Ascending aorta (tissue), 2 donors: ENCODE results near the gene TAOK2. TPM values are rescaled to one million over a fixed set of nuclear protein-coding genes. Genes with fewer than 3 reads are reported as not detected.
"Not testable (repeated sequence)": the region's sequence is repeated elsewhere in the genome, so short reads cannot be mapped to it uniquely, and the experiment has no call there.

ENCODE experiments used
- DNase-seq, 2 donors: peaks; one replicate each; pipeline ENCODE4 v3.0.0-alpha.2; 2019; ENCODE audit warnings: low spot score in 2 of 2
- H3K27ac ChIP-seq, 2 donors: fragments of 200-600 bp; sonication (generic); one replicate each; pipeline ENCODE4 v1.5.1; 2016 to 2017; ENCODE audit warnings: mild to moderate bottlenecking in 1 of 2
- H3K27me3 ChIP-seq: fragments of 200-600 bp; sonication (generic); one replicate; pipeline ENCODE4 v1.5.1; 2017
- H3K36me3 ChIP-seq, 2 donors: fragments of 200-600 bp; sonication (generic); one replicate each; pipeline ENCODE4 v1.5.1; 2016
- H3K4me1 ChIP-seq, 2 donors: fragments of 200-600 bp; sonication (generic); one replicate each; pipeline ENCODE4 v1.5.1; 2016 to 2017; ENCODE audit warnings: mild to moderate bottlenecking in 1 of 2
- H3K4me3 ChIP-seq, 2 donors: fragments of 200-600 bp; sonication (generic); one replicate each; pipeline ENCODE4 v1.5.1; 2016 to 2017; ENCODE audit warnings: mild to moderate bottlenecking in 1 of 2
- H3K9me3 ChIP-seq, 2 donors: fragments of 200-600 bp; sonication (generic); one replicate each; pipeline ENCODE4 v1.5.1; 2016
- CTCF ChIP-seq, 3 experiments: fragments of 200-600 bp in 2 of 3; fragments of 450-650 bp in 1 of 3; sonication (generic) in 2 of 3; IDR thresholded peaks; one replicate each; pipeline ENCODE4 v1.5.1; 2016 to 2019; ENCODE audit warnings: antibody characterized with exemption in 3 of 3, mild to moderate bottlenecking in 1 of 3, moderate library complexity in 1 of 3
- intact Hi-C: fragments of 100-400 bp; cut with DNase I; formaldehyde crosslinking; loops from one replicate; pipeline ENCODE4 v1.15.1; 2023
- total RNA-seq: library from RNA; depleted of rRNA; stranded (reverse); fragments of >200 nt; gene quantifications from one replicate; pipeline ENCODE4 v1.1.0, GENCODE V29; 2016

The TAOK2 gene
- total RNA-seq, 1 donor from 2014 or later: 101 TPM

DNA sequence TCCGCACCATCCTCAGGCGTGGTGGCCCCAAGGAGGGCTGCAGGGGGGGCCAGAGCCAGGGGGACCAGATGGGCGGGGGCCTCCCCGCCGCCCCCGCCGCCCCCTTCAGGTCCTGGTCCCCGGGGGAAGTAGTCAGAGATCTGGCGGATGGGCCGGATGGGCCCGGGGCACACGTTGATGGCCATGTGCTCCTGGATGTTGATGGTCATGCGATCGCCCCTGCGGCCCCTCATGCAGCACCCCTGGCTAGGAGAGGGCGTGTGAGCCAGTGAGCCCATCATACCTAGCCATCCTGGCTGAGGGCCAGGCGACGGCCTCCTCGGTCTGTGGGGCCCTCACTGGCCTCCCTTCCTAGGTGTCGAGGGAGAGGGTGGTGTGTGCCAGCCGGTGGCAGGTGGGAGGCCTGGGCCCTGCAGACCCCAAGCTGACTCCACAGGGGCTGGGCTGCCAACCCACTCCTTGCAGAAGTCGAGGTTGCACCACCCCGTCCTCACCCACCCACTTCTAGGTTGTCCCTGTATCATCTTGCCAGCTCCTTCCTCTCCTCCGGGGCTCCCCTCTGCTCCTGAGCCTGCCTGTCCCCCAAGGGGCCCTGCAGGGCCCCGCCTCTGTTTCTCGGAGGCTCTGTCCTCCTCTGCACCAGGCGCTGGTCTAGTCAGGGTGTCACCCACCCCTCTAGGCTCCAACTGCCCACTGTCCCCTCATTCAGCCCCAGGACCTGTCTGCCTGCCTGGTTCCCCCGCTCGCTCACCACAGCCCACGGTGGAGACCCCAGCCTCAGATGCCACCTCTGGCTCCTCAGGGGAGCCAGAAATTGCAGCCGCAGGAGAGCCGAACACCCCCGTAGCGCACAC is 36.5 kb downstream of the TAOK2 start:
- H3K9me3 ChIP-seq: no peaks in the 10 kb centered on the region
- H3K27me3 ChIP-seq: peaks cover 13% of the 10 kb centered on the region
- peaks cover 8 to 12% of the 10 kb centered on the region in 2 donors for H3K4me1 ChIP-seq
- H3K36me3 ChIP-seq: no peaks in the 10 kb centered on the region
- intact Hi-C loops: no loop called here
- no peak for TF ChIP-seq CTCF (IDR thresholded peaks at IDR 0.05)
- H3K4me3 ChIP-seq: peak overlapping the region; percentile 39 to 56
- no peak for DNase-seq
- no peak overlapping the region for H3K27ac ChIP-seq

DNA sequence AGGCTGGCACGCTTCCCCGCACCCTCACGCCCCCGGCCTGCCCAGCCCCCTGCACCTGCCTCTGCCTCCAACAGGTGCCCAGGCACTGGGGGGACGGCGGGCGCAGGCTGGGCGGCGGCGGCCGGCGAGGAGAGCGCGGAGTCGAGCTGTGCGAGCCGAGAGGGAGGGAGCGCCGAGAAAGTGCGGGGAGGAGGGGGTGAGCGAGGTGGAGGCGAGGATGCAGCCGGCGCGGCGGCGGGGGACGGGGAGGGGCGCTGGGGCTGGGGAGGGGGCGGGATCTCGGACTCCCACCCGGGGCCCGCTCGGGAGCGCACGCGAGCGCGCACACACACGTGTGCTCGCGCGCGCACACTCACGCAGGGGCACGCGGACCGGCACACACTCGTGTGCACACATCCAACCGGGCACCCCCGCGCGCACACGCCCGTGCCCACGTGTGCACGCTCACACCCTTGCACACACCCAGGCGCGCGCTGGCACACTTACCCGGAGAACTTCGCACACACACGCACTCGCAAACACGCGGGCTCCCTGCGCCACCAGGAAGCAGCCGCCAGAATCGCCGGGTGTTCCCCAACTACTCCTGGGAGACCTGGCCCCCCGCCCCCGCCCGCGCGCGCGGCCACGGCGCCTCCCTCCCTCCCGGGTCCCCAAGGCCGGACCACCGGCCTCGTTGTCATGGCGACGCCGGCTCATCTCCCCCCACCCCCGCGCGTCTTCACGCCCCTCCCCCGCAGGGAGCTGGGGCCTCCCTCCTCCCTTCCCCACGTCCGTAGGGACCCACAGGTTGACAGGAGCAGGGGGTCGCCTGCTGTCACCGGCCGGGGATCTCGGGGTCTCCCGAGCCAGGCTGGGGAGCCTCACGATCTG is 37.4 kb downstream of the TAOK2 start, which contains the start of gene DOC2A:
Gene DOC2A, minus strand, starts transcription at position 184 of the 870 bp plus-strand sequence. CDS start 805 bp downstream, outside the sequence.
- H3K27ac ChIP-seq: no peak within 1 kb of the TSS
- TF ChIP-seq CTCF (IDR thresholded peaks at IDR 0.05): no peak
- H3K36me3 ChIP-seq: no peaks in the 10 kb centered on the region
- no peaks in the 10 kb centered on the region for H3K9me3 ChIP-seq
- intact Hi-C loops: no loop called here
- DNase-seq: no peak
- H3K4me1 ChIP-seq: peaks cover 8 to 12% of the 10 kb centered on the region in 2 donors
- peaks cover 13% of the 10 kb centered on the region for H3K27me3 ChIP-seq
- H3K4me3 ChIP-seq: peak within 1 kb of the TSS; percentile 39 to 56

DNA sequence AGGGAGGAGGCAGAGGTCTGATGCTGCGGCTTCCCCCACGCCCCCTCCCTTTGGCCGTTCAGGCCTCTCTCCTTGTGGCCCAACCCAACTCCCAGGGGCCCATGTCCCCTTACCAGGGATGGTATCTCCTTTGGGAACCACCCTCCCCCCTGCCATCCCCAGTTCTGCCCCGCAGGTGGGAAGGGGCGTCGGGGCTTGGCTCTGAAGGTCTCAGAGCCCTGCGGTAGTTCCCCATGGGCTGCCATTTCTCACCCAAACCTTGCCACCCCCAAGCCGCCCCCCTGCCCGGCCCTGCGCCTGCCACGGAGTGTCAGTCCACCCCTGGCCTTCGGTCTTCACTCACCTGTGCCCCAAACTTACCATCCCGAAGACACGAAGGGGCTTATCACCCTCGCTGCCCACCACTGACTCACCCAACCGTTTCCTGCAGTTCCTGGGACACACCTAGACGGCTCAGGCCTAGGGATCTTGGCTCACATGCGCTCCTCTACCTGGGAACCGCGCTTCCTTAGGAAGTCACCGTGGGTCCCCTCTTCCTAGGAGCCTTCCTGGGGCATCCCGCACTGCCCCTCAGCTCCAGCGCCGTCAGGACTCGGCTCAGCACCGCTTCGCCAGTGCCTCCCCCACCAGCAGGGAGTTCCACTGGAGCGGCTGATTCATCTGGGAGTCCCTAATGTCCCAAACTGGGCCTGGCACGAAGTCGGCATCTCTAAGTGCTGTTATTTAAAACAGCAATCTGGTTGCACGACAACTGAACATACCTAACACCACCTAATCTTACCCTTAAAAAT is 38.2 kb downstream of the TAOK2 start:
- peaks cover 8 to 12% of the 10 kb centered on the region in 2 donors for H3K4me1 ChIP-seq
- intact Hi-C loops: no loop called here
- no peak for DNase-seq
- no peaks in the 10 kb centered on the region for H3K36me3 ChIP-seq
- H3K27ac ChIP-seq: no peak overlapping the region
- TF ChIP-seq CTCF (IDR thresholded peaks at IDR 0.05): no peak
- H3K27me3 ChIP-seq: peaks cover 13% of the 10 kb centered on the region
- peak overlapping the region; percentile 39 to 56 for H3K4me3 ChIP-seq
- no peaks in the 10 kb centered on the region for H3K9me3 ChIP-seq

DNA sequence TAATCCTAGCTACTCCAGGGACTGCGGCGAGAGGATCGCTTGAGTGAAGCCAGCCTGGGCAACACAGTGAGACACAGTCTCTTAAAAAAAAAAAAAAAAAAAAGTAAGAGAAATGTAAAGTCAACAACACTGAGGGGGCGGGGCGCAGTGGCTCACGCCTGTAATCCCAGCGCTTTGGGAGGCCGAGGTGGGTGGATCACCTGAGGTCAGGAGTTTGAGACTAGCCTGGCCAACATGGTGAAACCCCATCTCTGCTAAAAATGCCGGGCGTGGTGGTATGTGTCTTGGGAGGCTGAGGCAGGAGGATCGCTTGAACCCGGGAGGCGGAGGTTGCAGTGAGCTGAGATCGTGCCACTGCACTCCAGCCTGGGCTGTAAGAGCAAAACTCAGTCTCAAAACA is 38.9 kb downstream of the TAOK2 start:
- H3K36me3 ChIP-seq, H3K4me3 ChIP-seq, intact Hi-C loops, H3K9me3 ChIP-seq, DNase-seq, H3K27ac ChIP-seq: not testable (repeated sequence)
- Histone ChIP-seq H3K27me3 (peaks cover 13% of the 10 kb centered on the region), H3K4me1 (peaks cover 8 to 12% of the 10 kb centered on the region in 2 donors)

- DNase-seq, H3K9me3 ChIP-seq, H3K4me3 ChIP-seq, H3K27ac ChIP-seq, H3K36me3 ChIP-seq, intact Hi-C loops: not testable (repeated sequence)
- Histone ChIP-seq H3K4me1 (peaks cover 8 to 11% of the 10 kb centered on the region in 2 donors), H3K27me3 (peaks cover 12% of the 10 kb centered on the region)
Observed at GRCh38 chr16:30015450-30015849, 41.8 kb downstream of the TAOK2 start.

DNA sequence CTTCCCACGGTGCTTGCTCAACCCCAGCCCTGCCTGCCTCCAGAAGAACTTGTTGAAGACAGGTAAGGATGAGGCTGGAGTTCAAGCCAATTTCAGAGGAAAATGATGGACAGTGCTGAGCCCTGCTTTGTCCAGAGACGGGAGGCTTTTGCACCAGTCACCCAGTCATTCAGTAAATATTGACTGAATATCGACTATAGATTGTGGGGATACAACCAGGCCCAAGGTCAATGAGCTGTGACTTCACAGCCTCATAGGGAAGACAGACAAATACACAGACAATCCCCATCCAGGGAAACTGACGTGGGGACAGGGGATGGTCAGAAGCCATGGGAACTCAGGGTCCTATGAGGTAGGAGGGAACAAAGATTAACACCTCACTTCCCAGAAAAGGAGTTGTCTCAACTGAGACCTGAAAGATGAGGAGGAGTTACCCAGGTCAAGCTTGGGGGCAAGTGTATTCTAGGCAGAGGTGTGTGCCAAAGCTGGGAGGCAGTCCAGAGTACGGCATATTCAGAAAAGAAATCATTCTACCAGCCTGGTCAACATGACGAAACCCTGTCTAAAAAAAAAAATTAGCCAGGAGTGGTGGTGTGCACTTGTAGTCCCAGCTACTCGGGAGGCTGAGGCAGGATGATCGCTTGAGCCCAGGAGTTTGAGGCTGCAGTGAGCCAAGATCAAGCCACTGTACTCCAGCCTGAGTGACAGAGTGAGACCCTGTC is 43.0 kb downstream of the TAOK2 start:
- Histone ChIP-seq H3K9me3 (no peaks in the 10 kb centered on the region), H3K36me3 (no peaks in the 10 kb centered on the region), H3K27ac (no peak overlapping the region), H3K27me3 (no peaks in the 10 kb centered on the region), H3K4me1 (no peaks in the 10 kb centered on the region), H3K4me3 (no peak overlapping the region)
- intact Hi-C loops: no loop called here
- no peak for DNase-seq
- no peak for TF ChIP-seq CTCF (IDR thresholded peaks at IDR 0.05)
